ENCODE measurements around the gene SCUBE1. TPM values are rescaled to one million over a fixed set of nuclear protein-coding genes. Genes with fewer than 3 reads are reported as not detected.
A peak's percentile ranks its signal among the peaks of the same experiment; 100 is the strongest.

The SCUBE1 gene
- 2.9 TPM for total RNA-seq

- H3K27ac ChIP-seq: no peak within 1 kb of the TSS
- no peaks in the 10 kb centered on the region for H3K36me3 ChIP-seq
- H3K4me3 ChIP-seq: peak within 1 kb of the TSS; percentile 36 to 51
- no peak for TF ChIP-seq CTCF (IDR thresholded peaks at IDR 0.05)
- no peaks in the 10 kb centered on the region for H3K9me3 ChIP-seq
- DNase-seq (ENCODE audit: low spot score in 2 of 2): no peak
- peaks cover 0 to 3% of the 10 kb centered on the region in 2 donors for H3K4me1 ChIP-seq
- peaks cover 15% of the 10 kb centered on the region for H3K27me3 ChIP-seq
- intact Hi-C loops (cut with DNase I): loop anchor here (5.0 kb wide), 1 partner anchor 51 kb away; no protein-coding TSS in a partner anchor
Observed at GRCh38 chr22:43343262-43343669, at the start of gene SCUBE1. SCUBE1 (minus strand) TSS chr22:43343372; CDS start chr22:43343261, 111 bp downstream.

GRCh38 chr22:43392385-43392989 lies 49.3 kb upstream of the SCUBE1 start:
- DNase-seq (ENCODE audit: low spot score in 2 of 2): no peak
- H3K27me3 ChIP-seq: no peaks in the 10 kb centered on the region
- no peaks in the 10 kb centered on the region for H3K36me3 ChIP-seq
- intact Hi-C loops (cut with DNase I): no loop called here
- H3K4me3 ChIP-seq: no peak overlapping the region
- no peaks in the 10 kb centered on the region for H3K4me1 ChIP-seq
- H3K27ac ChIP-seq: no peak overlapping the region
- TF ChIP-seq CTCF (IDR thresholded peaks at IDR 0.05): no peak
- H3K9me3 ChIP-seq: no peaks in the 10 kb centered on the region

GRCh38 chr22:43391306-43391705 lies 48.1 kb upstream of the SCUBE1 start:
- no peaks in the 10 kb centered on the region for H3K36me3 ChIP-seq
- H3K9me3 ChIP-seq: no peaks in the 10 kb centered on the region
- intact Hi-C loops (cut with DNase I): no loop called here
- no peaks in the 10 kb centered on the region for H3K27me3 ChIP-seq
- no peak for TF ChIP-seq CTCF (IDR thresholded peaks at IDR 0.05)
- H3K4me3 ChIP-seq: no peak overlapping the region
- H3K27ac ChIP-seq: no peak overlapping the region
- no peak for DNase-seq (ENCODE audit: low spot score in 2 of 2)
- H3K4me1 ChIP-seq: no peaks in the 10 kb centered on the region

GRCh38 chr22:43390872-43391271 lies 47.7 kb upstream of the SCUBE1 start:
- no peak for TF ChIP-seq CTCF (IDR thresholded peaks at IDR 0.05)
- intact Hi-C loops (cut with DNase I): no loop called here
- no peak for DNase-seq (ENCODE audit: low spot score in 2 of 2)
- Histone ChIP-seq H3K36me3 (no peaks in the 10 kb centered on the region), H3K4me1 (no peaks in the 10 kb centered on the region), H3K9me3 (no peaks in the 10 kb centered on the region), H3K27me3 (no peaks in the 10 kb centered on the region), H3K4me3 (no peak overlapping the region), H3K27ac (no peak overlapping the region)

GRCh38 chr22:43390166-43390565 lies 47.0 kb upstream of the SCUBE1 start:
- DNase-seq (ENCODE audit: low spot score in 2 of 2): no peak
- Histone ChIP-seq H3K27me3 (no peaks in the 10 kb centered on the region), H3K9me3 (no peaks in the 10 kb centered on the region), H3K36me3 (no peaks in the 10 kb centered on the region), H3K27ac (no peak overlapping the region), H3K4me1 (no peaks in the 10 kb centered on the region), H3K4me3 (no peak overlapping the region)
- intact Hi-C loops (cut with DNase I): no loop called here
- no peak for TF ChIP-seq CTCF (IDR thresholded peaks at IDR 0.05)
